ENCODE measurements around the gene SLC35C1. TPM values are rescaled to one million over a fixed set of nuclear protein-coding genes. Genes with fewer than 3 reads are reported as not detected.

SLC35C1 gene
- total and polyA plus RNA-seq, 12 donors, result 4.5 to 14.1 (median 6.1) TPM

- no peak overlapping the region for H3K27ac ChIP-seq
- 60 to 71% methylated on average over 7 of the region's 7 CpGs for WGBS, 2 donors
These were observed 38.5 kb upstream of the SLC35C1 start for GRCh38 chr11:45766469-45766868.

GRCh38 chr11:45768486-45768885, 36.5 kb upstream of the SLC35C1 start:
- TF ChIP-seq CTCF (IDR thresholded peaks at IDR 0.05), result no peak
- H3K4me3 ChIP-seq, result no peak overlapping the region
- DNase-seq (no peak), ATAC-seq (no peak)
- H3K4me1 ChIP-seq, result peaks cover 0 to 14% (median 4%) of the 10 kb centered on the region in 9 donors
- no peak overlapping the region for H3K27ac ChIP-seq
- H3K9me3 ChIP-seq, result no peaks in the 10 kb centered on the region
- 88 to 94% methylated on average over 5 of the region's 5 CpGs for WGBS, 2 donors
- no peaks in the 10 kb centered on the region for H3K36me3 ChIP-seq
- H3K27me3 ChIP-seq, result no peaks in the 10 kb centered on the region
- intact Hi-C loops (cut with DNase I), result loop anchor here in 2 of 10 donors (2.0 to 5.0 kb wide), 2 partner anchors 101 to 364 kb away; partner anchors contain the start of gene CHST1 (in 1 of the 2)

More at GRCh38 chr11:45766469-45766868, 38.5 kb upstream of the SLC35C1 start:
- H3K4me1 ChIP-seq, result peaks cover 0 to 6% (median 0%) of the 10 kb centered on the region in 9 donors
- intact Hi-C loops (cut with DNase I), result loop anchor here in 1 of 10 donors (5.0 kb wide), 1 partner anchor 99 kb away; the partner anchor contains the start of gene CHST1
- no peaks in the 10 kb centered on the region for H3K27me3 ChIP-seq
- H3K4me3 ChIP-seq, result no peak overlapping the region
- no peak for DNase-seq
- ATAC-seq, result peak in 1 of 8 donors; percentile 35
- H3K36me3 ChIP-seq, result no peaks in the 10 kb centered on the region
- no peak for TF ChIP-seq CTCF (IDR thresholded peaks at IDR 0.05)
- no peaks in the 10 kb centered on the region for H3K9me3 ChIP-seq

DNA sequence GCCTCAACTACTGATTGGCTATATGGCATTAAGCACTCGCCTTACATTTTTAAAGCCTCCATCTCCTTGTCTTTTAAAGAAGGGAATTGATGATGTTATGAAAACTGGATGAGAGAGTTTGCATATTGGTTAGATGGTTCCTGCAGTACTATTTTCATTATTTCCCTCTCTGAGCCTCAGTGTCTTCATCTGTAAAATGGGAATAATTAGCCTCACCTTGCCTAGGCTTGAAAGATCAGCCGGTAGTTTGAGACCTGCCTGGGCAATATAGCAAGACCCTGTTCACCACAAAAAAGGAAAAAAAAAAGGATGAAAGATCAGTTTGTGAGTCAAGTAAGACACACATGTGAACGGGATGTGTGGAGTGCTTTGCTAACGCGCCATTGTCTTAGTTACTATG, 35.0 kb upstream of the SLC35C1 start:
- Histone ChIP-seq H3K27ac (no peak overlapping the region), H3K9me3 (no peaks in the 10 kb centered on the region), H3K36me3 (no peaks in the 10 kb centered on the region), H3K4me3 (no peak overlapping the region), H3K4me1 (peaks cover 0 to 14% (median 4%) of the 10 kb centered on the region in 9 donors), H3K27me3 (no peaks in the 10 kb centered on the region)
- intact Hi-C loops (cut with DNase I), result loop anchor here (2.0 to 10.0 kb wide), 18 partner anchors 103 to 433 kb away; partner anchors contain the start of gene CHST1 (in 1 of the 10)
- no peak for DNase-seq
- ATAC-seq, result no peak
- 93 to 97% methylated on average over 5 of the region's 5 CpGs for WGBS, 2 donors
- no peak for TF ChIP-seq CTCF (IDR thresholded peaks at IDR 0.05)

GRCh38 chr11:45771193-45771565, 33.8 kb upstream of the SLC35C1 start:
- ATAC-seq, result peak; percentile 59 to 86 (median 79)
- H3K4me1 ChIP-seq, result peaks cover 0 to 14% (median 4%) of the 10 kb centered on the region in 9 donors
- H3K27ac ChIP-seq, result peak overlapping the region in 9 of 10 donors; percentile 51 to 80 (median 73)
- H3K27me3 ChIP-seq, result no peaks in the 10 kb centered on the region
- TF ChIP-seq CTCF (IDR thresholded peaks at IDR 0.05), result peak; percentile 81 to 95 (median 91)
- H3K36me3 ChIP-seq, result no peaks in the 10 kb centered on the region
- no peaks in the 10 kb centered on the region for H3K9me3 ChIP-seq
- peak overlapping the region; percentile 14 to 69 (median 58) for H3K4me3 ChIP-seq
- DNase-seq, result peak; percentile 67 to 71
- intact Hi-C loops (cut with DNase I), result loop anchor here (1.0 to 10.0 kb wide), 17 partner anchors 114 to 434 kb away; no protein-coding TSS in a partner anchor
- WGBS, 2 donors, result 6 to 9% methylated on average over 18 of the region's 18 CpGs
